ENCODE data around the gene RFX7. TPM values are rescaled to one million over a fixed set of nuclear protein-coding genes. Genes with fewer than 3 reads are reported as not detected.

RFX7 gene
- total and polyA plus RNA-seq, 2 donors (not counting 1 experiment from before 2014, with no cell fraction given), result 6.6 to 44.8 TPM

GRCh38 chr15:56194035-56194434, 49.6 kb downstream of the RFX7 start:
- Histone ChIP-seq H3K9me3 (ENCODE audit: control extremely low read depth in 1 of 3, control insufficient read depth in 2 of 3, insufficient read depth in 1 of 3, low read length in 2 of 3) (no peaks in the 10 kb centered on the region), H3K27me3 (replicated peaks in 1 of 4; ENCODE audit: control extremely low read depth in 1 of 4, control insufficient read depth in 3 of 4, insufficient read depth in 4 of 4, low read length in 3 of 4) (no peaks in the 10 kb centered on the region), H3K4me3 (ENCODE audit: control extremely low read depth in 1 of 5, extremely low read depth in 1 of 5, insufficient read depth in 1 of 5, low read depth in 2 of 5, low read length in 4 of 5) (no peak overlapping the region), H3K4me2 (replicated peaks; ENCODE audit: low read depth, low read length, poor library complexity, severe bottlenecking) (no peak overlapping the region), H3K4me1 (ENCODE audit: control insufficient read depth in 2 of 2, insufficient read depth in 2 of 2, low read length in 2 of 2) (peaks cover 8 to 10% of the 10 kb centered on the region in 2 donors), H3K79me2 (ENCODE audit: control insufficient read depth, insufficient read depth, low read length) (peaks cover 93% of the 10 kb centered on the region), H3K36me3 (replicated peaks in 1 of 2; ENCODE audit: control extremely low read depth in 1 of 2, control insufficient read depth in 1 of 2, extremely low read depth in 1 of 2, insufficient read depth in 2 of 2, low read length in 1 of 2) (peaks cover 0 to 4% of the 10 kb centered on the region in 2 experiments), H3K9ac (ENCODE audit: low read length) (no peak overlapping the region), H2AFZ (ENCODE audit: insufficient read depth, low read depth, low read length, poor library complexity, severe bottlenecking) (no peak overlapping the region), H4K20me1 (ENCODE audit: control insufficient read depth, insufficient read depth, low read length, poor library complexity, severe bottlenecking) (peaks cover 45% of the 10 kb centered on the region), H3K27ac (ENCODE audit: low read length in 2 of 2) (no peak overlapping the region)
- Mint-ChIP-seq H3K27me3 (no peaks in the 10 kb centered on the region), H3K9me3 (ENCODE audit: insufficient read depth) (no peaks in the 10 kb centered on the region), H3K4me1 (peaks cover 33% of the 10 kb centered on the region), H3K27ac (no peak overlapping the region), H3K4me3 (no peak overlapping the region)
- ATAC-seq (ENCODE audit: low read depth), result no peak
- CTCF ChIA-PET, result no interaction called here
- TF ChIP-seq EZH2 (IDR thresholded peaks at IDR 0.05; ENCODE audit: borderline replicate concordance, insufficient read depth, low read depth, low read length, poor library complexity, severe bottlenecking), result no peak
- POLR2A ChIA-PET, result no interaction called here
- no peak for DNase-seq
- WGBS (ENCODE audit: insufficient coverage), result no CpG with 5 or more reads among the region's 1 CpG
- intact Hi-C loops (cut with micrococcal nuclease), result no loop called here

- no peaks in the 10 kb centered on the region for H3K27me3 Mint-ChIP-seq
- H3K9me3 Mint-ChIP-seq (ENCODE audit: insufficient read depth), result no peaks in the 10 kb centered on the region
- no peaks in the 10 kb centered on the region for H3K27me3 ChIP-seq (replicated peaks in 1 of 4; ENCODE audit: control extremely low read depth in 1 of 4, control insufficient read depth in 3 of 4, insufficient read depth in 4 of 4, low read length in 3 of 4)
- intact Hi-C loops (cut with micrococcal nuclease), result no loop called here
- H3K4me3 ChIP-seq (ENCODE audit: control extremely low read depth in 1 of 5, extremely low read depth in 1 of 5, insufficient read depth in 1 of 5, low read depth in 2 of 5, low read length in 4 of 5), result no peak overlapping the region
- TF ChIP-seq CTCF (IDR thresholded peaks at IDR 0.05) (no peak), EZH2 (IDR thresholded peaks at IDR 0.05; ENCODE audit: borderline replicate concordance, insufficient read depth, low read depth, low read length, poor library complexity, severe bottlenecking) (no peak)
- ATAC-seq (ENCODE audit: low read depth), result no peak
- no peak overlapping the region for H3K27ac ChIP-seq (ENCODE audit: low read length in 2 of 2)
- ChIA-PET CTCF (no interaction called here), POLR2A (no interaction called here)
- H3K9me3 ChIP-seq (ENCODE audit: control extremely low read depth in 1 of 3, control insufficient read depth in 2 of 3, insufficient read depth in 1 of 3, low read length in 2 of 3), result no peaks in the 10 kb centered on the region
- WGBS (ENCODE audit: insufficient coverage), result 100% methylated on average over 1 of the region's 10 CpGs
- no peak overlapping the region for H2AFZ ChIP-seq (ENCODE audit: insufficient read depth, low read depth, low read length, poor library complexity, severe bottlenecking)
- H4K20me1 ChIP-seq (ENCODE audit: control insufficient read depth, insufficient read depth, low read length, poor library complexity, severe bottlenecking), result peaks cover 44% of the 10 kb centered on the region
- H3K4me1 Mint-ChIP-seq, result peaks cover 37% of the 10 kb centered on the region
- H3K9ac ChIP-seq (ENCODE audit: low read length), result no peak overlapping the region
- no peak overlapping the region for H3K4me3 Mint-ChIP-seq
- peak overlapping the region; percentile 7 for H3K4me2 ChIP-seq (replicated peaks; ENCODE audit: low read depth, low read length, poor library complexity, severe bottlenecking)
- DNase-seq, result no peak
- no peak overlapping the region for H3K27ac Mint-ChIP-seq
- H3K36me3 ChIP-seq (replicated peaks in 1 of 2; ENCODE audit: control extremely low read depth in 1 of 2, control insufficient read depth in 1 of 2, extremely low read depth in 1 of 2, insufficient read depth in 2 of 2, low read length in 1 of 2), result no peaks in the 10 kb centered on the region
- peaks cover 10 to 11% of the 10 kb centered on the region in 2 donors for H3K4me1 ChIP-seq (ENCODE audit: control insufficient read depth in 2 of 2, insufficient read depth in 2 of 2, low read length in 2 of 2)
- H3K79me2 ChIP-seq (ENCODE audit: control insufficient read depth, insufficient read depth, low read length), result peaks cover 93% of the 10 kb centered on the region
These were observed 50.8 kb downstream of the RFX7 start for GRCh38 chr15:56192659-56193442.
